Neural progenitor cell (in vitro differentiated cells): ENCODE data around the gene CAPN8.

Experiments
- EZH2 ChIP-seq: fragments of 200-600 bp; sonication (generic); IDR thresholded peaks from 2 replicates; pipeline ENCODE4 v1.6.1; 2017; ENCODE audit warnings: antibody characterized with exemption, mild to moderate bottlenecking, moderate library complexity
- TF ChIP-seq, protein P1 (sequence below): fragments of 200-600 bp; sonication (generic); IDR thresholded peaks from 2 replicates; pipeline ENCODE4 v1.5.1; 2017; ENCODE audit warnings: antibody characterized with exemption, mild to moderate bottlenecking

DNA sequence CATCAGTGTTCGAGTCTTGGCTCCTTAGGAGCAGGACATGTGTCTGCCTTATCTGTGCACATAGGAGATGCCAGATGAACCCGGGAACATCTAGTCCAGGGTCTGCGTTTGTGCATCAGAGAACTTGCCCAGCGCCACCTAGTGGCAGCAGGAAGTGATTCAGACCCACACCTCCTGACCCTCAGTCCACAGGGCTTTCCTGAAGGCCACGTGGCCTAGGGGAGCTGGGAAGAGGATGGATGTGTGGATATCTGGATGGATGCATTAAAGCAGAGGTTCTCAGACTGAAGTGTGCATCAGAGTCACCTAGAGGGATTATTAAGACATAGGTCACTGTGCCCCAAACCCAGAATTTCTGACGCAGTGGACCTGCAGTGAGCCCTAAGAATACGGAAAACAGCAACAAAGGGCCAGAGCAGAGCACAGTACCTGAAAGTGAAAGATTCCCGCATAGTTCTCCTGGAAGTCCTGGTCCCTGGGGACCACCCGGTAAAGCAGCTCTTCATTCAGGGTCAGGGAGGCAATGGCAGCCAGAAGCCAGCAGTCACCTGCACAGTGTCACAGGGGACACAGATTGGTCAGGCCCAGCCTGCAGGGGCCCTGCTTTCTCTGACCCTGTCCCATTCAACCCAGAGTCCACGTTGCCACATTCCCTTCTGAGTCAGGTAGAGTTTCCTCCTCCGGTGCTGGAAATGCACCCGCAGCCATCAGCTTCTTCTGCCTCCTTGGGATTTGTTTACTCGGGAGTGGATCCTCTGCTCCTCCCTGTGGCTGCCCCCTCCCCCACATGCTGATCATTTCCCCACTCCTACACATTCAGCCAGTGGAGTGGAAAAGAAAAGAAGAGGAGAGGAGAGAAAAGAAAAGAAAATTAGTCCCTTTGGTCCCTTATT, 37.0 kb downstream of the CAPN8 start:
- TF ChIP-seq, protein P1, sequence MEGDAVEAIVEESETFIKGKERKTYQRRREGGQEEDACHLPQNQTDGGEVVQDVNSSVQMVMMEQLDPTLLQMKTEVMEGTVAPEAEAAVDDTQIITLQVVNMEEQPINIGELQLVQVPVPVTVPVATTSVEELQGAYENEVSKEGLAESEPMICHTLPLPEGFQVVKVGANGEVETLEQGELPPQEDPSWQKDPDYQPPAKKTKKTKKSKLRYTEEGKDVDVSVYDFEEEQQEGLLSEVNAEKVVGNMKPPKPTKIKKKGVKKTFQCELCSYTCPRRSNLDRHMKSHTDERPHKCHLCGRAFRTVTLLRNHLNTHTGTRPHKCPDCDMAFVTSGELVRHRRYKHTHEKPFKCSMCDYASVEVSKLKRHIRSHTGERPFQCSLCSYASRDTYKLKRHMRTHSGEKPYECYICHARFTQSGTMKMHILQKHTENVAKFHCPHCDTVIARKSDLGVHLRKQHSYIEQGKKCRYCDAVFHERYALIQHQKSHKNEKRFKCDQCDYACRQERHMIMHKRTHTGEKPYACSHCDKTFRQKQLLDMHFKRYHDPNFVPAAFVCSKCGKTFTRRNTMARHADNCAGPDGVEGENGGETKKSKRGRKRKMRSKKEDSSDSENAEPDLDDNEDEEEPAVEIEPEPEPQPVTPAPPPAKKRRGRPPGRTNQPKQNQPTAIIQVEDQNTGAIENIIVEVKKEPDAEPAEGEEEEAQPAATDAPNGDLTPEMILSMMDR, result peak; percentile 77
- no peak for TF ChIP-seq EZH2
